Nephron (organoid): ENCODE measurements around the gene SFXN4.
A peak's percentile ranks its signal among the peaks of the same experiment; 100 is the strongest.

Experiments used
- H3K27ac Mint-ChIP-seq, 3 experiments: 2 replicates each; pipeline ENCODE4 v1.8.0; 2020; ENCODE audit warnings: mixed read lengths in 3 of 3, mild to moderate bottlenecking in 2 of 3, moderate library complexity in 1 of 3
- H3K27me3 Mint-ChIP-seq: 2 replicates; pipeline ENCODE4 v1.8.0; 2021; ENCODE audit warnings: low read depth, mild to moderate bottlenecking, moderate library complexity, mixed read lengths
- H3K36me3 Mint-ChIP-seq: 2 replicates; pipeline ENCODE4 v1.8.0; 2020; ENCODE audit warnings: low read depth, mixed read lengths
- H3K4me1 Mint-ChIP-seq: 2 replicates; pipeline ENCODE4 v1.8.0; 2020; ENCODE audit warnings: mixed read lengths
- H3K4me3 Mint-ChIP-seq, 3 experiments: 2 replicates each; pipeline ENCODE4 v1.8.0; 2020; ENCODE audit warnings: mild to moderate bottlenecking in 3 of 3, mixed read lengths in 3 of 3, moderate library complexity in 2 of 3
- H3K9me3 Mint-ChIP-seq: 2 replicates; pipeline ENCODE4 v1.8.0; 2020; ENCODE audit warnings: mixed read lengths
- CTCF ChIP-seq, 3 experiments: fragments of 200-600 bp; sonication (generic); IDR thresholded peaks; one replicate each; pipeline ENCODE4 v1.5.0; 2021; ENCODE audit warnings: antibody characterized with exemption in 3 of 3; ENCODE audit not compliant: unreplicated experiment in 3 of 3

The SFXN4 gene

GRCh38 chr10:119104654-119105015, 60.9 kb downstream of the SFXN4 start:
- peaks cover 14% of the 10 kb centered on the region for H3K36me3 Mint-ChIP-seq
- no peaks in the 10 kb centered on the region for H3K9me3 Mint-ChIP-seq
- peak overlapping the region in 1 of 3 experiments; percentile 68 for H3K27ac Mint-ChIP-seq
- no peaks in the 10 kb centered on the region for H3K4me1 Mint-ChIP-seq
- peak overlapping the region; percentile 88 to 90 (median 90) for H3K4me3 Mint-ChIP-seq
- peaks cover 9% of the 10 kb centered on the region for H3K27me3 Mint-ChIP-seq
- TF ChIP-seq CTCF (IDR thresholded peaks at IDR 0.05; ENCODE audit: unreplicated experiment in 3 of 3): no peak

GRCh38 chr10:119103903-119104653, 61.4 kb downstream of the SFXN4 start, which contains the start of gene DENND10:
DENND10 (plus strand) TSS chr10:119104113; CDS start chr10:119104143, 30 bp downstream.
- TF ChIP-seq CTCF (IDR thresholded peaks at IDR 0.05; ENCODE audit: unreplicated experiment in 3 of 3): no peak
- Mint-ChIP-seq H3K4me3 (peak within 1 kb of the TSS; percentile 88 to 90 (median 90)), H3K4me1 (no peaks in the 10 kb centered on the region), H3K27ac (peak within 1 kb of the TSS in 2 of 3 experiments; percentile 56 to 79), H3K36me3 (peaks cover 10% of the 10 kb centered on the region), H3K27me3 (peaks cover 9% of the 10 kb centered on the region), H3K9me3 (no peaks in the 10 kb centered on the region)

GRCh38 chr10:119103241-119103902, 62.1 kb downstream of the SFXN4 start:
- TF ChIP-seq CTCF (IDR thresholded peaks at IDR 0.05; ENCODE audit: unreplicated experiment in 3 of 3): no peak
- Mint-ChIP-seq H3K4me3 (peak overlapping the region; percentile 83 to 89 (median 85)), H3K27ac (peak overlapping the region in 2 of 3 experiments; percentile 56 to 79), H3K9me3 (no peaks in the 10 kb centered on the region), H3K4me1 (no peaks in the 10 kb centered on the region), H3K36me3 (peaks cover 7% of the 10 kb centered on the region), H3K27me3 (peaks cover 9% of the 10 kb centered on the region)

- no peaks in the 10 kb centered on the region for H3K9me3 Mint-ChIP-seq
- no peak for TF ChIP-seq CTCF (IDR thresholded peaks at IDR 0.05; ENCODE audit: unreplicated experiment in 3 of 3)
- peak overlapping the region in 2 of 3 experiments; percentile 43 to 64 for H3K4me3 Mint-ChIP-seq
- no peaks in the 10 kb centered on the region for H3K4me1 Mint-ChIP-seq
- peaks cover 9% of the 10 kb centered on the region for H3K27me3 Mint-ChIP-seq
- H3K27ac Mint-ChIP-seq: no peak overlapping the region
- no peaks in the 10 kb centered on the region for H3K36me3 Mint-ChIP-seq
Observed at GRCh38 chr10:119101366-119102098, 64.0 kb downstream of the SFXN4 start.

- Mint-ChIP-seq H3K4me1 (no peaks in the 10 kb centered on the region), H3K4me3 (no peak overlapping the region), H3K27ac (no peak overlapping the region), H3K36me3 (no peaks in the 10 kb centered on the region), H3K27me3 (peaks cover 9% of the 10 kb centered on the region), H3K9me3 (no peaks in the 10 kb centered on the region)
- no peak for TF ChIP-seq CTCF (IDR thresholded peaks at IDR 0.05; ENCODE audit: unreplicated experiment in 3 of 3)
Observed at GRCh38 chr10:119100434-119101238, 64.9 kb downstream of the SFXN4 start.
